GM06990 (cell line): ENCODE measurements around the gene TMCO1.

Experiments used
- DNase-seq: peaks from one replicate; pipeline ENCODE4 v3.0.0-alpha.2; 2011; ENCODE audit not compliant: insufficient read length; ENCODE audit errors: extremely low read depth
- H3K27me3 ChIP-seq: replicated peaks from 2 replicates; pipeline ENCODE4 v1.6.0; 2011; ENCODE audit warnings: low read length; ENCODE audit not compliant: control insufficient read depth, insufficient read depth
- H3K36me3 ChIP-seq: 2 replicates; pipeline ENCODE4 v1.5.1; 2011; ENCODE audit warnings: low read length; ENCODE audit not compliant: control insufficient read depth, insufficient read depth
- H3K4me3 ChIP-seq: replicated peaks from 2 replicates; pipeline ENCODE4 v1.5.1; 2011; ENCODE audit warnings: low read depth, mild to moderate bottlenecking, control low read depth, low read length
- CTCF ChIP-seq: IDR thresholded peaks from 2 replicates; pipeline ENCODE4 v1.5.1; 2011; ENCODE audit warnings: low read length, control low read depth, mild to moderate bottlenecking, inconsistent platforms; ENCODE audit not compliant: insufficient read depth, poor library complexity, severe bottlenecking

The TMCO1 gene

GRCh38 chr1:165697881-165698760 is 70.5 kb downstream of the TMCO1 start, which contains the start of gene ALDH9A1:
TSS of gene ALDH9A1 (minus strand) at chr1:165698562. CDS start at chr1:165698558, 4 bp downstream.
- Histone ChIP-seq H3K4me3 (peak within 1 kb of the TSS; percentile 95), H3K36me3 (no peaks in the 10 kb centered on the region), H3K27me3 (no peaks in the 10 kb centered on the region)
- peak; percentile 44 for TF ChIP-seq CTCF
- DNase-seq: peak; percentile 90

DNA sequence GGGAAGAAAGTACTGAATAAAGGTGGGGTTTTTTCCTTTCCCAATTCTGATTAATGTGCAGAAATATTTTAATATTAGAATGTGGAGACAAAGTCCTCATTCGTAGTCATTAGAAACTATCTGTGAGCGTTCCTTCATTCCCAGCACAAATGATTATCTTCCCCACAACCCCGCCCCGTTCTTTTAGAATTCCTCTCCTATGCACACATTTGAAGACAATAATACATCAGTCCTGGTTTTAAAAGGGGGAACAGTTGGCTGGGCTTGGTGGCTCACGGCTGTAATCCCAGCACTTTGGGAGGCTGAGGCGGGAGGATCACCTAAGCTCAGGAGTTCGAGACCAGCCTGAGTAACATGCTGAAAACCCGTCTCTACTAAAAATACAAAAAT is 71.2 kb downstream of the TMCO1 start:
- Histone ChIP-seq H3K4me3 (peak overlapping the region; percentile 95), H3K36me3 (no peaks in the 10 kb centered on the region), H3K27me3 (no peaks in the 10 kb centered on the region)
- DNase-seq: no peak
- no peak for TF ChIP-seq CTCF

GRCh38 chr1:165696625-165697100 is 72.0 kb downstream of the TMCO1 start:
- no peaks in the 10 kb centered on the region for H3K36me3 ChIP-seq
- peak overlapping the region; percentile 95 for H3K4me3 ChIP-seq
- TF ChIP-seq CTCF: no peak
- no peaks in the 10 kb centered on the region for H3K27me3 ChIP-seq
- no peak for DNase-seq

- Histone ChIP-seq H3K4me3 (no peak overlapping the region), H3K27me3 (no peaks in the 10 kb centered on the region), H3K36me3 (no peaks in the 10 kb centered on the region)
- no peak for TF ChIP-seq CTCF
- no peak for DNase-seq
Measured at GRCh38 chr1:165695031-165695430, 73.6 kb downstream of the TMCO1 start.

GRCh38 chr1:165688046-165688445 is 80.6 kb downstream of the TMCO1 start:
- Histone ChIP-seq H3K27me3 (no peaks in the 10 kb centered on the region), H3K36me3 (peaks cover 5% of the 10 kb centered on the region), H3K4me3 (no peak overlapping the region)
- DNase-seq: no peak
- TF ChIP-seq CTCF: no peak

DNA sequence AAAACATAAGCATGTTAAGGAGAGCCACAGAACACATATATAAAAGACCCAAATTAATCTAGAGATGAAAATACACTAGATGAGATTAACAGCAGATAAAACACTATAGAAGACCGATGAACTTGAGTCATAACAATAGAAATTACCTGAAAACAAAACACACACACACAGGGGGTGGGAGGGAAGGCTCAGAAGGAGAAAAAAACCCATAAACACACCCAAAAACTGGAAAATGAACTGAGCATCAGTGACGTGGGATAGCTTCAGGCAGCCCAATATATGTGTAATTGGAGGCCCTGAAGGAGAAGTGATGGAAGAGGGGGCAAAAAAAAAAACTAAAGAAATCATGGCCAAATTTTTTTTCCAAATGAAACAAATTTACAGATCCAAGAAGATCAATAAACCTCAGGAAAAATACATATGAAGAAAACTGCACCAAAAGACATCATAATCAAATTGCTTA is 81.7 kb downstream of the TMCO1 start:
- peaks cover 8% of the 10 kb centered on the region for H3K36me3 ChIP-seq
- no peaks in the 10 kb centered on the region for H3K27me3 ChIP-seq
- H3K4me3 ChIP-seq: no peak overlapping the region
- no peak for DNase-seq
- TF ChIP-seq CTCF: no peak
